ENCODE data around the gene NEIL1. TPM values are rescaled to one million over a fixed set of nuclear protein-coding genes. Genes with fewer than 3 reads are reported as not detected.
"Not testable (repeated sequence)": the region's sequence is repeated elsewhere in the genome, so short reads cannot be mapped to it uniquely, and the experiment has no call there.

The NEIL1 gene
- total and polyA plus RNA-seq, 3 experiments from 2014 or later = 2.0 to 2.9 (median 2.3) TPM

- H3K36me3 Mint-ChIP-seq = no peaks in the 10 kb centered on the region
- H3K4me3 Mint-ChIP-seq = no peak overlapping the region
- POLR2A ChIA-PET = no interaction called here
- peaks cover 5 to 9% (median 6%) of the 10 kb centered on the region in 3 donors for H3K4me1 Mint-ChIP-seq
- peaks cover 0 to 4% (median 0%) of the 10 kb centered on the region in 5 donors for H3K9me3 Mint-ChIP-seq
- no peaks in the 10 kb centered on the region for H3K36me3 ChIP-seq (ENCODE audit: insufficient read depth, low read length)
- no peaks in the 10 kb centered on the region for H3K27me3 ChIP-seq (ENCODE audit: insufficient read depth, low read length, poor library complexity, severe bottlenecking)
- H3K4me1 ChIP-seq (ENCODE audit: insufficient read depth, low read length) = no peaks in the 10 kb centered on the region
- H3K4me3 ChIP-seq (ENCODE audit: low read length) = no peak overlapping the region
- no peaks in the 10 kb centered on the region for H3K9me3 ChIP-seq (ENCODE audit: low read length)
- no peak for DNase-seq
- H3K27ac Mint-ChIP-seq = peak overlapping the region in 1 of 8 donors; percentile 86
- H3K27ac ChIP-seq (ENCODE audit: low read depth, low read length) = no peak overlapping the region
- CTCF ChIA-PET = no interaction called here
- H3K27me3 Mint-ChIP-seq = peaks cover 14 to 48% of the 10 kb centered on the region in 2 donors
Measured at GRCh38 chr15:75309711-75310110, 37.1 kb upstream of the NEIL1 start.

GRCh38 chr15:75312548-75312947, 34.3 kb upstream of the NEIL1 start:
- H3K4me3 Mint-ChIP-seq = peak overlapping the region in 1 of 7 donors; percentile 32
- peak overlapping the region in 1 of 8 donors; percentile 76 for H3K27ac Mint-ChIP-seq
- H3K36me3 ChIP-seq (ENCODE audit: insufficient read depth, low read length); H3K36me3 Mint-ChIP-seq; H3K9me3 ChIP-seq (ENCODE audit: low read length); POLR2A ChIA-PET; H3K4me1 ChIP-seq (ENCODE audit: insufficient read depth, low read length); H3K4me3 ChIP-seq (ENCODE audit: low read length); H3K9me3 Mint-ChIP-seq; DNase-seq; H3K4me1 Mint-ChIP-seq; H3K27me3 ChIP-seq (ENCODE audit: insufficient read depth, low read length, poor library complexity, severe bottlenecking); CTCF ChIA-PET; H3K27ac ChIP-seq (ENCODE audit: low read depth, low read length): not testable (repeated sequence)
- H3K27me3 Mint-ChIP-seq = peaks cover 10 to 26% of the 10 kb centered on the region in 2 donors

GRCh38 chr15:75313116-75313845, 33.6 kb upstream of the NEIL1 start:
- POLR2A ChIA-PET = no interaction called here
- CTCF ChIA-PET = no interaction called here

GRCh38 chr15:75314552-75315290, 32.1 kb upstream of the NEIL1 start:
- ChIA-PET POLR2A (no interaction called here), CTCF (no interaction called here)
- Histone ChIP-seq H3K27me3 (ENCODE audit: insufficient read depth, low read length, poor library complexity, severe bottlenecking) (no peaks in the 10 kb centered on the region), H3K4me3 (ENCODE audit: low read length) (no peak overlapping the region), H3K4me1 (ENCODE audit: insufficient read depth, low read length) (no peaks in the 10 kb centered on the region), H3K9me3 (ENCODE audit: low read length) (no peaks in the 10 kb centered on the region), H3K27ac (ENCODE audit: low read depth, low read length) (no peak overlapping the region), H3K36me3 (ENCODE audit: insufficient read depth, low read length) (no peaks in the 10 kb centered on the region)
- Mint-ChIP-seq H3K4me1 (peaks cover 5 to 9% (median 6%) of the 10 kb centered on the region in 3 donors), H3K27me3 (peaks cover 2 to 9% of the 10 kb centered on the region in 2 donors), H3K36me3 (no peaks in the 10 kb centered on the region), H3K27ac (peak overlapping the region in 1 of 8 donors; percentile 1), H3K9me3 (peaks cover 0 to 2% (median 0%) of the 10 kb centered on the region in 5 donors), H3K4me3 (no peak overlapping the region)
- DNase-seq = no peak

More at GRCh38 chr15:75313116-75313845, 33.6 kb upstream of the NEIL1 start:
- no peak overlapping the region for H3K27ac Mint-ChIP-seq
- no peaks in the 10 kb centered on the region for H3K4me1 ChIP-seq (ENCODE audit: insufficient read depth, low read length)
- peaks cover 9 to 19% of the 10 kb centered on the region in 2 donors for H3K27me3 Mint-ChIP-seq
- peaks cover 5 to 9% (median 6%) of the 10 kb centered on the region in 3 donors for H3K4me1 Mint-ChIP-seq
- no peak overlapping the region for H3K27ac ChIP-seq (ENCODE audit: low read depth, low read length)
- H3K4me3 Mint-ChIP-seq = peak overlapping the region in 1 of 7 donors; percentile 44
- H3K9me3 ChIP-seq (ENCODE audit: low read length) = no peaks in the 10 kb centered on the region
- H3K27me3 ChIP-seq (ENCODE audit: insufficient read depth, low read length, poor library complexity, severe bottlenecking) = no peaks in the 10 kb centered on the region
- H3K9me3 Mint-ChIP-seq = peaks cover 0 to 2% (median 0%) of the 10 kb centered on the region in 5 donors
- H3K4me3 ChIP-seq (ENCODE audit: low read length) = no peak overlapping the region
- DNase-seq = no peak
- H3K36me3 Mint-ChIP-seq = no peaks in the 10 kb centered on the region
- H3K36me3 ChIP-seq (ENCODE audit: insufficient read depth, low read length) = no peaks in the 10 kb centered on the region

- DNase-seq; H3K36me3 ChIP-seq (ENCODE audit: insufficient read depth, low read length); H3K27ac ChIP-seq (ENCODE audit: low read depth, low read length); H3K4me3 ChIP-seq (ENCODE audit: low read length); H3K4me3 Mint-ChIP-seq; H3K27me3 Mint-ChIP-seq; H3K27me3 ChIP-seq (ENCODE audit: insufficient read depth, low read length, poor library complexity, severe bottlenecking); H3K27ac Mint-ChIP-seq; CTCF ChIA-PET; H3K4me1 ChIP-seq (ENCODE audit: insufficient read depth, low read length); H3K9me3 ChIP-seq (ENCODE audit: low read length); POLR2A ChIA-PET; H3K9me3 Mint-ChIP-seq; H3K36me3 Mint-ChIP-seq; H3K4me1 Mint-ChIP-seq: not testable (repeated sequence)
Measured at GRCh38 chr15:75319231-75319897, 27.5 kb upstream of the NEIL1 start.

GRCh38 chr15:75321711-75322110, 25.1 kb upstream of the NEIL1 start:
- Histone ChIP-seq H3K9me3 (ENCODE audit: low read length) (no peaks in the 10 kb centered on the region), H3K36me3 (ENCODE audit: insufficient read depth, low read length) (no peaks in the 10 kb centered on the region), H3K4me3 (ENCODE audit: low read length) (no peak overlapping the region), H3K27me3 (ENCODE audit: insufficient read depth, low read length, poor library complexity, severe bottlenecking) (no peaks in the 10 kb centered on the region), H3K27ac (ENCODE audit: low read depth, low read length) (no peak overlapping the region), H3K4me1 (ENCODE audit: insufficient read depth, low read length) (no peaks in the 10 kb centered on the region)
- peak overlapping the region in 1 of 8 donors; percentile 52 for H3K27ac Mint-ChIP-seq
- H3K36me3 Mint-ChIP-seq = no peaks in the 10 kb centered on the region
- no peaks in the 10 kb centered on the region for H3K9me3 Mint-ChIP-seq
- ChIA-PET POLR2A (no interaction called here), CTCF (no interaction called here)
- no peak for DNase-seq
- H3K4me1 Mint-ChIP-seq = no peaks in the 10 kb centered on the region
- no peak overlapping the region for H3K4me3 Mint-ChIP-seq
- peaks cover 0 to 3% of the 10 kb centered on the region in 2 donors for H3K27me3 Mint-ChIP-seq

- Mint-ChIP-seq H3K36me3 (no peaks in the 10 kb centered on the region), H3K4me3 (no peak overlapping the region), H3K9me3 (no peaks in the 10 kb centered on the region), H3K27me3 (peaks cover 0 to 8% of the 10 kb centered on the region in 2 donors), H3K27ac (no peak overlapping the region), H3K4me1 (no peaks in the 10 kb centered on the region)
- Histone ChIP-seq H3K4me1 (ENCODE audit: insufficient read depth, low read length) (no peaks in the 10 kb centered on the region), H3K27me3 (ENCODE audit: insufficient read depth, low read length, poor library complexity, severe bottlenecking) (no peaks in the 10 kb centered on the region), H3K9me3 (ENCODE audit: low read length) (no peaks in the 10 kb centered on the region), H3K36me3 (ENCODE audit: insufficient read depth, low read length) (no peaks in the 10 kb centered on the region), H3K27ac (ENCODE audit: low read depth, low read length) (no peak overlapping the region), H3K4me3 (ENCODE audit: low read length) (no peak overlapping the region)
- CTCF ChIA-PET = no interaction called here
- no peak for DNase-seq
- POLR2A ChIA-PET = no interaction called here
Measured at GRCh38 chr15:75325922-75326321, 20.9 kb upstream of the NEIL1 start.

- DNase-seq = no peak
- no peak overlapping the region for H3K27ac Mint-ChIP-seq
- H3K4me1 ChIP-seq (ENCODE audit: insufficient read depth, low read length) = no peaks in the 10 kb centered on the region
- no peaks in the 10 kb centered on the region for H3K4me1 Mint-ChIP-seq
- no peaks in the 10 kb centered on the region for H3K27me3 ChIP-seq (ENCODE audit: insufficient read depth, low read length, poor library complexity, severe bottlenecking)
- CTCF ChIA-PET = interaction anchor here (1.2 kb wide), 1 partner anchor 40 kb away, joined by 3 read pairs; no protein-coding TSS in a partner anchor
- H3K4me3 Mint-ChIP-seq = no peak overlapping the region
- no peaks in the 10 kb centered on the region for H3K36me3 Mint-ChIP-seq
- no peak overlapping the region for H3K27ac ChIP-seq (ENCODE audit: low read depth, low read length)
- H3K36me3 ChIP-seq (ENCODE audit: insufficient read depth, low read length) = no peaks in the 10 kb centered on the region
- peaks cover 0 to 8% of the 10 kb centered on the region in 2 donors for H3K27me3 Mint-ChIP-seq
- no peak overlapping the region for H3K4me3 ChIP-seq (ENCODE audit: low read length)
- POLR2A ChIA-PET = no interaction called here
- no peaks in the 10 kb centered on the region for H3K9me3 ChIP-seq (ENCODE audit: low read length)
- no peaks in the 10 kb centered on the region for H3K9me3 Mint-ChIP-seq
Measured at GRCh38 chr15:75327005-75327404, 19.8 kb upstream of the NEIL1 start.

All from CD8-positive, alpha-beta memory T cell (primary cell).